ENCODE data around the gene S100A14.
"Not testable (repeated sequence)": the region's sequence is repeated elsewhere in the genome, so short reads cannot be mapped to it uniquely, and the experiment has no call there.

S100A14 gene

GRCh38 chr1:153614906-153615305 is 1.2 kb downstream of the S100A14 start:
- DNase-seq (ENCODE audit: low read depth): no peak

- no peak for DNase-seq (ENCODE audit: low read depth)
These were observed 1.8 kb downstream of the S100A14 start for GRCh38 chr1:153614189-153614900.

GRCh38 chr1:153613406-153613805 is 2.7 kb downstream of the S100A14 start:
- no peak for DNase-seq (ENCODE audit: low read depth)

GRCh38 chr1:153612755-153613331 is 3.3 kb downstream of the S100A14 start, which contains the start of gene S100A16:
Gene S100A16, minus strand, starts transcription at chr1:153613137. Its CDS starts 4,986 bp downstream, at chr1:153608151.
- DNase-seq (ENCODE audit: low read depth): peak; percentile 42

- no peak for DNase-seq (ENCODE audit: low read depth)
These were observed 3.9 kb downstream of the S100A14 start for GRCh38 chr1:153612111-153612754.

GRCh38 chr1:153611356-153611755 is 4.8 kb downstream of the S100A14 start:
- DNase-seq (ENCODE audit: low read depth): no peak

- DNase-seq (ENCODE audit: low read depth): no peak
These were observed 5.3 kb downstream of the S100A14 start for GRCh38 chr1:153610811-153611301.

GRCh38 chr1:153610334-153610733 is 5.8 kb downstream of the S100A14 start:
- no peak for DNase-seq (ENCODE audit: low read depth)

GRCh38 chr1:153609585-153609907 is 6.6 kb downstream of the S100A14 start:
- no peak for DNase-seq (ENCODE audit: low read depth)

- DNase-seq (ENCODE audit: low read depth): peak; percentile 82
These were observed 7.2 kb downstream of the S100A14 start for GRCh38 chr1:153608742-153609584.

- DNase-seq (ENCODE audit: low read depth): no peak
These were observed 7.9 kb downstream of the S100A14 start for GRCh38 chr1:153608089-153608682.

- no peak for DNase-seq (ENCODE audit: low read depth)
These were observed 8.7 kb downstream of the S100A14 start for GRCh38 chr1:153607381-153607780.

- DNase-seq (ENCODE audit: low read depth): no peak
These were observed 9.9 kb downstream of the S100A14 start for GRCh38 chr1:153606194-153606593.

GRCh38 chr1:153602749-153603148 is 13.4 kb downstream of the S100A14 start:
- DNase-seq (ENCODE audit: low read depth): no peak

GRCh38 chr1:153599847-153600246 is 16.3 kb downstream of the S100A14 start:
- DNase-seq (ENCODE audit: low read depth): no peak

- DNase-seq (ENCODE audit: low read depth): peak; percentile 33
These were observed 17.6 kb downstream of the S100A14 start for GRCh38 chr1:153598309-153599172.

- DNase-seq (ENCODE audit: low read depth): no peak
These were observed 18.9 kb downstream of the S100A14 start for GRCh38 chr1:153597206-153597605.

GRCh38 chr1:153592748-153593147 is 23.4 kb downstream of the S100A14 start:
- no peak for DNase-seq (ENCODE audit: low read depth)

GRCh38 chr1:153588482-153588881 is 27.6 kb downstream of the S100A14 start:
- no peak for DNase-seq (ENCODE audit: low read depth)

- not testable (repeated sequence) for DNase-seq (ENCODE audit: low read depth)
These were observed 28.1 kb downstream of the S100A14 start for GRCh38 chr1:153588033-153588432.

- no peak for DNase-seq (ENCODE audit: low read depth)
These were observed 28.8 kb downstream of the S100A14 start for GRCh38 chr1:153587314-153587713.

Data from GM04503 (cell line).